MM.1S (cell line): ENCODE results near the gene PET100.

ENCODE experiments used
- DNase-seq: peaks from one replicate; pipeline ENCODE4 v3.0.0-alpha.2; 2015
- H2AFZ ChIP-seq: fragments of 300-600 bp; sonication (generic); 2 replicates; pipeline ENCODE4 v1.6.0; 2016; ENCODE audit warnings: antibody characterized with exemption, low read length
- H3F3A ChIP-seq: fragments of 300-600 bp; sonication (generic); 2 replicates; pipeline ENCODE4 v1.6.1; 2016; ENCODE audit warnings: mild to moderate bottlenecking, antibody characterized with exemption, low read length, moderate library complexity, mixed read lengths; ENCODE audit not compliant: insufficient read depth
- H3K27ac ChIP-seq: fragments of 300-600 bp; sonication (generic); 2 replicates; pipeline ENCODE4 v1.5.1; 2016; ENCODE audit warnings: mild to moderate bottlenecking, low read length
- H3K27me3 ChIP-seq: fragments of 300-600 bp; sonication (generic); replicated peaks from 2 replicates; pipeline ENCODE4 v1.6.0; 2016; ENCODE audit warnings: low read length; ENCODE audit not compliant: insufficient read depth
- H3K36me3 ChIP-seq: fragments of 300-600 bp; sonication (generic); replicated peaks from 2 replicates; pipeline ENCODE4 v1.6.1; 2016; ENCODE audit warnings: mild to moderate bottlenecking, low read length, mixed read lengths; ENCODE audit not compliant: insufficient read depth
- H3K4me1 ChIP-seq: fragments of 300-600 bp; sonication (generic); 2 replicates; pipeline ENCODE4 v1.6.1; 2016; ENCODE audit warnings: low read length, mixed read lengths
- H3K4me2 ChIP-seq: fragments of 300-600 bp; sonication (generic); 2 replicates; pipeline ENCODE4 v1.6.0; 2016; ENCODE audit warnings: low read depth, low read length
- H3K4me3 ChIP-seq: fragments of 300-600 bp; sonication (generic); 2 replicates; pipeline ENCODE4 v1.5.1; 2016; ENCODE audit warnings: low read length, mixed read lengths
- H3K79me2 ChIP-seq: fragments of 300-600 bp; sonication (generic); 2 replicates; pipeline ENCODE4 v1.6.1; 2016; ENCODE audit warnings: mixed run types, low read length, mixed read lengths
- H3K9ac ChIP-seq: fragments of 300-600 bp; sonication (generic); 2 replicates; pipeline ENCODE4 v1.6.1; 2016; ENCODE audit warnings: low read length, mixed read lengths
- H3K9me2 ChIP-seq: fragments of 300-600 bp; sonication (generic); replicated peaks from 2 replicates; pipeline ENCODE4 v1.6.1; 2016; ENCODE audit warnings: mild to moderate bottlenecking, low read length, mixed read lengths; ENCODE audit not compliant: insufficient read depth
- H3K9me3 ChIP-seq: fragments of 300-600 bp; sonication (generic); replicated peaks from 2 replicates; pipeline ENCODE4 v1.6.1; 2016; ENCODE audit warnings: mild to moderate bottlenecking, low read length, mixed read lengths; ENCODE audit not compliant: insufficient read depth
- H4K20me1 ChIP-seq: fragments of 300-600 bp; sonication (generic); 2 replicates; pipeline ENCODE4 v1.6.1; 2016; ENCODE audit warnings: mild to moderate bottlenecking, low read length, moderate library complexity, mixed read lengths; ENCODE audit not compliant: insufficient read depth
- EZH2 ChIP-seq: fragments of 300-600 bp; sonication (generic); optimal IDR thresholded peaks from 2 replicates; pipeline ENCODE3; 2017; ENCODE audit warnings: low read depth, mild to moderate bottlenecking, antibody characterized with exemption, low read length, mixed read lengths
- EZH2phosphoT487 ChIP-seq: fragments of 300-600 bp; sonication (generic); IDR thresholded peaks from 2 replicates; pipeline ENCODE4 v1.6.1; 2018; ENCODE audit warnings: antibody characterized with exemption, low read length
- TF ChIP-seq, protein P1 (sequence below): fragments of 300-600 bp; sonication (generic); IDR thresholded peaks from 2 replicates; pipeline ENCODE4 v1.5.1; 2016; ENCODE audit warnings: antibody characterized with exemption, low read length, mixed read lengths

Gene PET100

DNA sequence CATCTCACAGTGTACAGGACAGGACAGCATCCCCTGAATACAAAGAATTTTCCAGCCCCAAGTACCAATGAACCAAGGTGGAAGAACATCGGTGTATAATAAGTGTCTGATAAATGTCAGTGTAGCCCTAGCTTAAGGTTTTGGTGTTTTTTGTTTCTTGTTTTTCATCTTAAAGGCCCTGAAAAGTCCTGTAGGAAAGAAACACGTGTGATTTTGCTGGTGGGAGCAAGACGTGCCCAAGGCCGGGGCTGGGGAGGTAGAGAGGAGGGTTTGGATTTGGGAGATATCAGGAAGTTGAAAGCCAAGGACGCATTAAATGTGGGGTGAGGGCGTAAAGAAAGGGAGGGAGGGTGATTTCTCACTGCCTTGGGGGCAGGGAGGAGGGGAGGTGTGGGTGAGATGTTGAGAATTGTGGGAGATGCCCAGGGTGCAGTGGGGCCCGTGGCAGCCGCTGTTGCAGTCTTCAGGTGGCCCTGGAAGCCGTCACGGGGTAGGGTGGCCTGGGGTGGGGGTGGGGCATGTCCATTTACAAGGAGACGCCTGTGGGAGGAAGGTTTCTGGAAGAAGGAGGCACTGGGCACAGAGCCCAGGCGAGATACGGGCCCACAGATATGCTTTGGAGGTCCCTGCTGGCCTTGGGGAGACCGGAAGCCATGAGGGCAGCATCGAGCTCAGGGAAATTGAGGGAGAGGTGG, 27.2 kb upstream of the PET100 start:
- H3K79me2 ChIP-seq, result no peaks in the 10 kb centered on the region
- no peaks in the 10 kb centered on the region for H3K9me2 ChIP-seq
- H4K20me1 ChIP-seq, result no peaks in the 10 kb centered on the region
- no peak for TF ChIP-seq EZH2
- TF ChIP-seq EZH2phosphoT487, result no peak
- TF ChIP-seq, protein P1, sequence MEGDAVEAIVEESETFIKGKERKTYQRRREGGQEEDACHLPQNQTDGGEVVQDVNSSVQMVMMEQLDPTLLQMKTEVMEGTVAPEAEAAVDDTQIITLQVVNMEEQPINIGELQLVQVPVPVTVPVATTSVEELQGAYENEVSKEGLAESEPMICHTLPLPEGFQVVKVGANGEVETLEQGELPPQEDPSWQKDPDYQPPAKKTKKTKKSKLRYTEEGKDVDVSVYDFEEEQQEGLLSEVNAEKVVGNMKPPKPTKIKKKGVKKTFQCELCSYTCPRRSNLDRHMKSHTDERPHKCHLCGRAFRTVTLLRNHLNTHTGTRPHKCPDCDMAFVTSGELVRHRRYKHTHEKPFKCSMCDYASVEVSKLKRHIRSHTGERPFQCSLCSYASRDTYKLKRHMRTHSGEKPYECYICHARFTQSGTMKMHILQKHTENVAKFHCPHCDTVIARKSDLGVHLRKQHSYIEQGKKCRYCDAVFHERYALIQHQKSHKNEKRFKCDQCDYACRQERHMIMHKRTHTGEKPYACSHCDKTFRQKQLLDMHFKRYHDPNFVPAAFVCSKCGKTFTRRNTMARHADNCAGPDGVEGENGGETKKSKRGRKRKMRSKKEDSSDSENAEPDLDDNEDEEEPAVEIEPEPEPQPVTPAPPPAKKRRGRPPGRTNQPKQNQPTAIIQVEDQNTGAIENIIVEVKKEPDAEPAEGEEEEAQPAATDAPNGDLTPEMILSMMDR, result no peak
- no peak overlapping the region for H3K9ac ChIP-seq
- no peak overlapping the region for H3K27ac ChIP-seq
- H3K9me3 ChIP-seq, result no peaks in the 10 kb centered on the region
- no peaks in the 10 kb centered on the region for H3K4me1 ChIP-seq
- no peaks in the 10 kb centered on the region for H3K36me3 ChIP-seq
- no peak overlapping the region for H3K4me3 ChIP-seq
- H3K27me3 ChIP-seq, result peaks cover 59% of the 10 kb centered on the region
- DNase-seq, result no peak
- no peaks in the 10 kb centered on the region for H3F3A ChIP-seq
- H3K4me2 ChIP-seq, result no peak overlapping the region
- H2AFZ ChIP-seq, result no peak overlapping the region

DNA sequence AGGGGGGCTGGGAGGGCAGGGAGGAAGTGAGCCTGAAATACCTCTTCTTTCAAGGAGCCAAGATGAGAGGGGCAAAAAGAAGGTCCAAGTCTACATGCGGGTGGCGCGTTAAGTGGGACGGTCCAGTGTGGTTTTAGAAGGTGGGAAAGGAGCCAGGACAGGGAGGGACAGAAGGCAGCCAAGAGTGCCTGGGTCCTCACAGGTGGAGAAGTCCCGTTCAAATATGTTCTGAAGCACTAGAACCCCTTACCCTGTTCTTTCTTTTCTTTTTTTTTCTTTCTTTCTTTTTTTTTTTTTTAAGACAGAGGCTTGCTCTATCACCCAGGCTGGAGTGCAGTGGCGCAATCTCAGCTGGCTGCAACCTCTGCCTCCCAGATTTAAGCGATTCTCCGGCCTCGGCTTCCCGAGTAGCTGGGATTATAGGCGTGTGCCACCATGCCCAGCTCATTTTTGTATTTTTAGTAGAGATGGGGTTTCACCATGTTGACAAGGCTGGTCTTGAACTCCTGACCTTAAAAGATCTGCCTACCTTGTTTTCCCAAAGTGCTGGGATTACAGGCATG, 26.6 kb upstream of the PET100 start:
- H3K4me1 ChIP-seq, result no peaks in the 10 kb centered on the region
- TF ChIP-seq EZH2, result no peak
- TF ChIP-seq EZH2phosphoT487, result no peak
- TF ChIP-seq, protein P1, result no peak
- no peak overlapping the region for H3K9ac ChIP-seq
- H3K79me2 ChIP-seq, result no peaks in the 10 kb centered on the region
- H3K9me2 ChIP-seq, result no peaks in the 10 kb centered on the region
- no peak overlapping the region for H2AFZ ChIP-seq
- H3K27me3 ChIP-seq, result peaks cover 59% of the 10 kb centered on the region
- DNase-seq, result no peak
- H3K27ac ChIP-seq, result no peak overlapping the region
- H3K4me3 ChIP-seq, result no peak overlapping the region
- no peak overlapping the region for H3K4me2 ChIP-seq
- H3F3A ChIP-seq, result no peaks in the 10 kb centered on the region
- H3K9me3 ChIP-seq, result no peaks in the 10 kb centered on the region
- no peaks in the 10 kb centered on the region for H3K36me3 ChIP-seq
- H4K20me1 ChIP-seq, result no peaks in the 10 kb centered on the region

- Histone ChIP-seq H3K79me2 (no peaks in the 10 kb centered on the region), H3K9ac (no peak overlapping the region), H3K4me2 (no peak overlapping the region), H4K20me1 (no peaks in the 10 kb centered on the region), H3F3A (no peaks in the 10 kb centered on the region), H3K36me3 (no peaks in the 10 kb centered on the region), H3K27ac (no peak overlapping the region), H2AFZ (no peak overlapping the region), H3K4me3 (no peak overlapping the region), H3K27me3 (peaks cover 58% of the 10 kb centered on the region), H3K9me3 (no peaks in the 10 kb centered on the region), H3K9me2 (no peaks in the 10 kb centered on the region), H3K4me1 (no peaks in the 10 kb centered on the region)
- no peak for TF ChIP-seq EZH2
- TF ChIP-seq EZH2phosphoT487, result no peak
- TF ChIP-seq, protein P1, result no peak
- no peak for DNase-seq
Observed at GRCh38 chr19:7603919-7604318, 25.7 kb upstream of the PET100 start.
